ENCODE data around the gene NR0B2.
"Not testable (repeated sequence)": the region's sequence is repeated elsewhere in the genome, so short reads cannot be mapped to it uniquely, and the experiment has no call there.

- not testable (repeated sequence) for TF ChIP-seq POLR2A, CTCF (IDR thresholded peaks at IDR 0.05)
Observed at GRCh38 chr1:26881611-26882010, 32.2 kb downstream of the NR0B2 start.

Data from uterus (tissue), 2 donors.